Activated CD8-positive, alpha-beta memory T cell treated with anti-CD3 and anti-CD28 coated beads, Interleukin-2, amount 50 U/mL, for 24 hours (primary cell): ENCODE measurements around the gene FAM185A.
"Not testable (repeated sequence)": the region's sequence is repeated elsewhere in the genome, so short reads cannot be mapped to it uniquely, and the experiment has no call there.

Source experiments
- DNase-seq: peaks from one replicate; pipeline ENCODE4 v3.0.0-alpha.2; 2020; ENCODE audit errors: extremely low read depth

Gene FAM185A

DNA sequence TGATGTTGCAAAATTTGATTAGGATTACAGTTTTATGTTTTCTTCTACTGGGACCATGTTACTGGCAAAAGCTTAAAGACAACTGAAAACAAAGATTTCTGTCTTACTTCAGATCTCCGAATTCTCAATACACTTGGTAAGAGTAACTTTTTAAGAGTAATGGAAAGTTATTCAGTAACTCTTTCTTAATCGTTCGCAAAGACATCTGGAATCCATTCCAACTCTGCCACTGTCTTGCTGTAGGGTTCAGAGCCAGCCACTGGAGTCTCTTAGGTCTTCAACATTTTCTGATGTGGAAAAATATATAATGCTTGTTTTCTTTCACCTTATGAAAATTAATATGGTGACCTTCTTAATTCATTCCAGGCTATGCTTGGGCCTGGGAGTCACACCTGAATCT, 29.9 kb downstream of the FAM185A start:
- not testable (repeated sequence) for DNase-seq

GRCh38 chr7:102780926-102781325, 32.1 kb downstream of the FAM185A start:
- DNase-seq = not testable (repeated sequence)

GRCh38 chr7:102788770-102789169, 40.0 kb downstream of the FAM185A start:
- not testable (repeated sequence) for DNase-seq

DNA sequence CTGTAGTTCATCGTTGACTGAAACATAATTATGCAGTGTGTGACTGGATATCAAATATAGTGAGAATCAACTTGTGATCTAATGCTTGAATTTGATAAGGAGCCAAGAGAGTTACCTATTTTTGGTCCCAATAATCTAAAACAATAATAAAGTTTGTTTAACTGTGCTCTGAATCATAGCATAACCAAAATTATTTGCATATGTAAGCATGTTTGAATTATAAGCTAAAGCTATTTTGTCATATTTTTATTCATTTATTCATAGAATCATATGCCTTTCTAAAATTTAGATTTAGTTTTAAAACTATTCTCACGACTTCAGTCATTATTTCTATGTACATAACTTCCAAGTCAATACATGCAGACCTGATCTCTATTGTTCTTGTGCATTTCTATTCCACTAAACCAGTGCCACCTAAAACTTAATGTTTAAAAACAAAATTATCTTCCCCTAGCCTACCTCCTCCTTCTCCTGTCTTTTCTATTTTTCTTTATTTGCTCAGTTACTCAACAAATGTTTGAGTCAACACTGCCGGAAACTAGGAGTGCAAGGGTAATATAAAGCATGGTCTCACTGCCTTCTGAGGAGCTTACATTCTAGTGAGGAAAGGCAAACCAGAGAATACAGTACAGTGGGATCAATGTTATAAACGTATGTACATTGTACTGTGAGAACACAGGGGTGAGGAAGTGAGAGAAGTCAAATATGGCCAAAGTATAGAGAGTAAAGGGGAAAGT, 41.7 kb downstream of the FAM185A start:
- DNase-seq = not testable (repeated sequence)

DNA sequence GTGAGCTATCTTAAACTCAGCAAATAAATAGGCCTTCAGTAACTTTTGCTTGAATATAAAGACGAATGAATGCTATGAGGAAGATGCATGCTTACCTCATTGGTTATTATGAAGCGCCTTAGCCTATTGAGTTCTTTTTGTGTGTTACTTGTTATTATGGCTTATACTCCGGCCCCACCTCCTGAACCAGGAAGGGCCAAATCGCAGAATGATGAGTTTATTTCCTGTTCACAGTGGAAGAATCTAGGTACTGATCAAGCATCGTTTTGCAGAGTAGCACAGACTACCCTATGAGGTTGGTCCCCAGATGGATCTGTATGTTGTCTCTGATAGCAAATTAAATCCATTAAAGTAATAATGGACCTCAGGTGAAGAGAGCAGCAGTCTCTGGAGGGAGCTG, 42.6 kb downstream of the FAM185A start:
- DNase-seq = not testable (repeated sequence)

GRCh38 chr7:102791831-102792230, 43.0 kb downstream of the FAM185A start:
- not testable (repeated sequence) for DNase-seq

- not testable (repeated sequence) for DNase-seq
These were observed 45.8 kb downstream of the FAM185A start for GRCh38 chr7:102794567-102794966.

- not testable (repeated sequence) for DNase-seq
These were observed 47.3 kb downstream of the FAM185A start for GRCh38 chr7:102795987-102796595.

DNA sequence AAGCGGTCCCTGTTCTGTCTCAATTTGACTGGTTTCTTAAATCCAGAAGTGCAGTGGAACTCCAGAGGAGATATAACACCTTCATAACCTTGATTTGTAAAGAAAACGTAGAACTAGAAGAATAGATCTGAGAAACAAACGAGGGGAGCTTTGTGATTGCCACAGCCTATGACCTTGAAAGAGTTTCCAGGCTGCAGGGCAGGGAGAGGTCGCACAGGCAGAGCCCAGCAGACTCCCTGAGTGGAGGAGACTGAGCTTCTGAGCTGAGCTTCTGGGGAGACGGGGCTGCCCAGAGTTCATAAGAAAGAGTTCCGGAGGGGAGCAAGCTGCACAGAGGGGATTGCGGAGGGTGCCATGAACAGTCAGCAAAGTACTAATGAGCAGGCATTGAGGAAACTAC, 57.8 kb downstream of the FAM185A start:
- DNase-seq = no peak

DNA sequence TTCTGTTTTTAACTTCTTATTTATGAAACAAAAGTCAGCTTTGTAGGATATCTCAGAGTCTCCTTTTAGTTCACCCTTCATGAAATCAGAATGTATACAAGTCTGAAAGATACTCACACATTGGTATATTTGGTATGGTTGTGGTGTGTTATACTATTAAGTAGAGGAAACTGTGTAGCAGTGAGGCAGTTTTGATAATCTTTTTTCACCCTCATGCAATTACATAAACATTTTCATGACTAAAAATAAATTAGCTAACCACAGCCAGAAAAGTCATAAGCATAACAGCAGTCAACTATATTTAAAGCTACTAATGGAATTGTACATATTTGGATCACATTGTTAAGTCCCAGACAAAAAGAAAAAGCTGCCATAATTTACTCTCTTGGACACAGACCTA, 62.1 kb downstream of the FAM185A start:
- no peak for DNase-seq

DNA sequence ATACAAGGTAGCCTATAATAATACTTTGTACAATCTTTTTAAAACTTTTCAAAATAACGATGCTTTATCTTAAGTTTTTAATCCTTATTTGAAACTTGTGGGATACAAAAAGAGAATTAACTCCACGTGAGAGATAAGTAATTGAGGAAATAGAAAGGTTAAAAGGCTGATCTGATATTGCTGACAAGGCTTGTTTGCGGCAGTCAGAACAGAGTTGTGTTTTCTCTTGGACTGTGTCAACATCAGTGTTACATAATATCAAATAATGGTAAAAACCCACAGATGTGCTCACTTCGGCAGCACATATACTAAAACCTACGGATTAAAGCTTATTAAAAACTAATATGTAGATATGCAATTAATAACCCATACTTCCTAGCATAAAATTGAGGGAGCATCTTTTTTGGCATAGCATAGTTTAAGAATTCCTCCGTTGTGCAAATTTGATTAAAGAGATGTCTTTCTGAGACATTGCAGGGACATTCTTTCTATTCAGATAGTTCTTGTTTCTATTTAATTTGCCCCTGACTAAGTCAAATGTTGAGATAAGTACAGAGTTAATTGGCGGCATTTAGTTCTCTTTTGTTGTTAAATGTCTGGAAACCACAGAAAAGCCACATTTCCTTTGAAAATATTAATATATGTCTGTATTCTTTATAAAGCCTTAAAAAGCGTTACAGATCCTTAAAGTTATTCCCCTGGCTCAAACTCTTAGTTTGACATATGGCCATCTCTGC, 63.3 kb downstream of the FAM185A start:
- no peak for DNase-seq

DNA sequence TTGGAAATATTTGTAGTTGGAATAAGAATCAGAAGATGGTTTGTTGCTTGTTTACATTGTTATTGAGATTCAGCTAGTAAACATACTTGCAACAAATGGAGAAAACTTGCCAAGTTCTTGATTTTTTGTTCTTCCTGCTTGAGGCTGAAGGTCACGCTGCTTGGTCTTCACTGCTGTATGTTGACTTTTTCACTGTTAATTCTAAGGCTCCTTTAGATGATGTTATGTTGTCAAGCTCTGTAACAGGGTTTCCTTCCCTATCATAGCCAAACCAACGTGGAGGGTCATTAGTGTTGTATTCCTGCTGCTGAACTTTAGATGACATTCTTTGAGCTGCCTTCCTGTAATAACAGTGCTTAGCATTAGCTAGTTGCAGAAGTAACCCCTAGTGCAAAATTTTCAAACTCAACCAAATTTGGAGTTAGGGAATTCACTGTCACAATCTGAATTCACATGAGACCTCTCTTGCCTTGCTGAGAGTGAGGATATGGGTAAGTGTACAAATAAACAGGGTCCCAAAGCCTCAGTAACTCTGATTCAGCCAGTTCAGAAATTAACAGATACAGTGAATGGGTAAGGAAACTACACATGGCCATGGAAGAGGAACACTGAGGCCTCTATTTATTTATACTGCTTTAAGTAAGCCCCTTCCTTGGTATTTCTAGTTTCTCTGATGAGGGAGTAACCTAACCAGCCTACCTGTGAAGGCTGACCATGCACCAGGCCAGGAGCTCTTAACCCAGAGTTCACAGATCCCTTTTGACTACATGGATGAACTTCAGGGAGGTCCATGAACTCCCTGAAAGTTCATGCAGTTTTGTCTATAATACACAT, 64.6 kb downstream of the FAM185A start:
- no peak for DNase-seq

- DNase-seq = no peak
These were observed 65.2 kb downstream of the FAM185A start for GRCh38 chr7:102814025-102814471.

DNA sequence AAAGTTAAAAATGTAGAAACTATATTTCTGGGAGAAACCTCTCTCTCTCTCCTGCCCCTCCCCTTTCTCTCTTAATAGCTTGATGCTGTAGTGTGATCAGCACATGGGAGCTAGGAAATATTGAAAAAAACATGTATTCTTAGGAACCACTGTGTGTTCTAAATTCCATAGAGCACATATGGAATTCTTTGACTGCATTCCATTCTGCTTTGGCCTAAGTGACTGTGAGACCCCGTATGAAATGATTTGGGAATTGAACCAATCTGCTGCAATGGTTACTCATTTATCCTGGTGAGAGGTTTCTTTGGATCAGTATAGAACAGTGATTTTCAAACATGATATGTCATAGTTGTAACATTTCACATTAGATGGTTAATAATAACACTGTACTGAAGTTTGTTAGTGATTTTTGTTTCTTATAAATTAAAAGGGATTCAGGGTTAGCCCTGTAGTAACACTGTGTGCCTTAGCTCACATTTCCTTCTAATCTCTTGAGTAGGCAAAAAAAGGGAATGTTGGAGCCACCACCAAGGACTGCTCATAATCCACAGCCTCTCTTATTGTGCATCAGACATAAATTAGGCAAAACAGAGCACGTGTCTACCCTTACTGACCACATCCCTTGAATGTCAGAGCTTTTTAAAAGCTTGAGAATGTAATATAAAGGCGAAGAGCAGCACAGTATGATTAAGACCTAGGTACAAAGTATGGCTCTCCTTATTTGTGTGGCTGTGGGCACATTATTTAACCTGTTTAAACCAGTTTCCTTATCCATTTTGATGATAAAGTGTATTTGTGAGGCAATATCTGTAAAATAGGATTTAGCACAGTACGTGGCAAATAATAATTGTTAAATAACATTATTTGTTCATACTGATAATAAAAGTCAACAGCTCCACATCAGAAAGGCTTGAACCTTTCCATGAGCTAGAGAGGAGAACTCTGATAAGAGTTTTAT, 69.1 kb downstream of the FAM185A start:
- no peak for DNase-seq

DNA sequence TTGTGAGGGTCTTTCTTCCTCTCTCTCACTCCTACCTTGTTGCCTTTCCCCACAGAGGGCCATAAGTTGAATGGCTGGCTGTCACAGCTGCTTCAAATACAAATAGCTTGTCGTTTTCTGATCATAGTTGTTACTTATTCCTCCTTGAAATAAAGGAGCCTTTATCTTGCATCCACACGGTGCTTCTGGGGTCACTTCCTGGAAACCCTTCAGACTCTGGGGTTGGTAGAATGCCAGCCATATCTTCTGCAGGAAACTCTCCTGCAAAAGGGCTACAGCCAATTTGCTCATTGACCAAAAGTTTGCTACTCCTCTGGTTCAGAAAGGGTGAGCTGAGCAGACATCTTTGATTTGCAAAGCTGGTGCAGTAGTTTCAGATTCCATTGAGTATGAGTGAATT, 70.4 kb downstream of the FAM185A start:
- no peak for DNase-seq

GRCh38 chr7:102821994-102822747, 73.4 kb downstream of the FAM185A start:
- DNase-seq = no peak

- no peak for DNase-seq
These were observed 74.8 kb downstream of the FAM185A start for GRCh38 chr7:102823390-102824119.

- no peak for DNase-seq
These were observed 79.5 kb downstream of the FAM185A start for GRCh38 chr7:102828286-102828685.

DNA sequence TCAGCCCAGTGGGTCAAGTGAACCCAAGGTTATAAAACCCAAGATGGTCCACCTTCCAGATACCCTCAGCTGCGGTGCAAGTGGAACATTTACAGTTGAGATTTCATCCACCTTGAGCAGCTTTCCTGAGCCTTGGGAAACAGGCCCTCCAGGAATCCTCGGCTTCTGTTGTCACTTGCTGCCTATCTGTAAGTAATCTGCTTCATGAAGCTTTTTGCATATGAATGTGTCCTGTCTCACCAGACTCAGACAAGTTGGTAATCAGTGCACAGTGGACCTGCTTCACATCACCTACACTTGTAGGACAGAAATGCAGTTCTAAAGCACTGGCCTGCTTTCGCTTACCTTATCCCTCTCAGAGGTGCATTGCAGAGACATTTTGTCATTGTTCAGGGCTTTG, 80.3 kb downstream of the FAM185A start:
- no peak for DNase-seq
